Measurements from ENCODE around the gene ZC3HAV1.
"Not testable (repeated sequence)": the region's sequence is repeated elsewhere in the genome, so short reads cannot be mapped to it uniquely, and the experiment has no call there.

Gene ZC3HAV1

GRCh38 chr7:139105484-139105883 is 4.0 kb downstream of the ZC3HAV1 start:
- FAIRE-seq (no peak), DNase-seq (ENCODE audit: insufficient read length, low spot score) (no peak)
- TF ChIP-seq SPI1 (IDR thresholded peaks at IDR 0.05; ENCODE audit: low read depth, low read length) (no peak), TAF1 (IDR thresholded peaks at IDR 0.05; ENCODE audit: low read depth, low read length) (no peak), POU2F2 (IDR thresholded peaks at IDR 0.05; ENCODE audit: low read depth, low read length) (no peak), PAX5 (IDR thresholded peaks at IDR 0.05; ENCODE audit: insufficient read depth, low read length, severe bottlenecking) (no peak), POLR2AphosphoS5 (IDR thresholded peaks at IDR 0.05; ENCODE audit: low read depth, low read length) (no peak), POLR2A (IDR thresholded peaks at IDR 0.05; ENCODE audit: low read depth, low read length) (no peak)

GRCh38 chr7:139104091-139104450 is 5.4 kb downstream of the ZC3HAV1 start:
- FAIRE-seq (no peak), DNase-seq (ENCODE audit: insufficient read length, low spot score) (no peak)
- TF ChIP-seq SPI1 (IDR thresholded peaks at IDR 0.05; ENCODE audit: low read depth, low read length) (no peak), POLR2AphosphoS5 (IDR thresholded peaks at IDR 0.05; ENCODE audit: low read depth, low read length) (no peak), POU2F2 (IDR thresholded peaks at IDR 0.05; ENCODE audit: low read depth, low read length) (no peak), PAX5 (IDR thresholded peaks at IDR 0.05; ENCODE audit: insufficient read depth, low read length, severe bottlenecking) (no peak), TAF1 (IDR thresholded peaks at IDR 0.05; ENCODE audit: low read depth, low read length) (no peak), POLR2A (IDR thresholded peaks at IDR 0.05; ENCODE audit: low read depth, low read length) (no peak)

- FAIRE-seq, result no peak
- DNase-seq (ENCODE audit: insufficient read length, low spot score), result no peak
- TF ChIP-seq POU2F2 (IDR thresholded peaks at IDR 0.05; ENCODE audit: low read depth, low read length) (no peak), PAX5 (IDR thresholded peaks at IDR 0.05; ENCODE audit: insufficient read depth, low read length, severe bottlenecking) (no peak), POLR2AphosphoS5 (IDR thresholded peaks at IDR 0.05; ENCODE audit: low read depth, low read length) (no peak), SPI1 (IDR thresholded peaks at IDR 0.05; ENCODE audit: low read depth, low read length) (no peak), TAF1 (IDR thresholded peaks at IDR 0.05; ENCODE audit: low read depth, low read length) (no peak), POLR2A (IDR thresholded peaks at IDR 0.05; ENCODE audit: low read depth, low read length) (no peak)
Measured at GRCh38 chr7:139103057-139103815, 6.3 kb downstream of the ZC3HAV1 start.

GRCh38 chr7:139101637-139102158 is 7.8 kb downstream of the ZC3HAV1 start:
- not testable (repeated sequence) for FAIRE-seq; DNase-seq (ENCODE audit: insufficient read length, low spot score)

GRCh38 chr7:139099172-139099947 is 10.2 kb downstream of the ZC3HAV1 start:
- FAIRE-seq (no peak), DNase-seq (ENCODE audit: insufficient read length, low spot score) (no peak)
- TF ChIP-seq PAX5 (IDR thresholded peaks at IDR 0.05; ENCODE audit: insufficient read depth, low read length, severe bottlenecking) (no peak), TAF1 (IDR thresholded peaks at IDR 0.05; ENCODE audit: low read depth, low read length) (no peak), POU2F2 (IDR thresholded peaks at IDR 0.05; ENCODE audit: low read depth, low read length) (no peak), SPI1 (IDR thresholded peaks at IDR 0.05; ENCODE audit: low read depth, low read length) (no peak)

- FAIRE-seq, result peak; percentile 93
Measured at GRCh38 chr7:139095194-139095659, 14.3 kb downstream of the ZC3HAV1 start.

GRCh38 chr7:139094596-139094995 is 14.9 kb downstream of the ZC3HAV1 start:
- no peak for DNase-seq (ENCODE audit: insufficient read length, low spot score)
- TF ChIP-seq POLR2A (IDR thresholded peaks at IDR 0.05; ENCODE audit: low read depth, low read length) (no peak), POU2F2 (IDR thresholded peaks at IDR 0.05; ENCODE audit: low read depth, low read length) (no peak), POLR2AphosphoS5 (IDR thresholded peaks at IDR 0.05; ENCODE audit: low read depth, low read length) (no peak), TAF1 (IDR thresholded peaks at IDR 0.05; ENCODE audit: low read depth, low read length) (no peak), PAX5 (IDR thresholded peaks at IDR 0.05; ENCODE audit: insufficient read depth, low read length, severe bottlenecking) (no peak), SPI1 (IDR thresholded peaks at IDR 0.05; ENCODE audit: low read depth, low read length) (no peak)
- no peak for FAIRE-seq

More at GRCh38 chr7:139095194-139095659, 14.3 kb downstream of the ZC3HAV1 start:
- peak; percentile 71 for DNase-seq (ENCODE audit: insufficient read length, low spot score)
- TF ChIP-seq POLR2A (IDR thresholded peaks at IDR 0.05; ENCODE audit: low read depth, low read length) (peak; percentile 74), POLR2AphosphoS5 (IDR thresholded peaks at IDR 0.05; ENCODE audit: low read depth, low read length) (peak; percentile 25; the same call in 1 of the 2 replicates), PAX5 (IDR thresholded peaks at IDR 0.05; ENCODE audit: insufficient read depth, low read length, severe bottlenecking) (no peak), POU2F2 (IDR thresholded peaks at IDR 0.05; ENCODE audit: low read depth, low read length) (peak; percentile 50; the same call in 1 of the 2 replicates)

GRCh38 chr7:139094030-139094429 is 15.5 kb downstream of the ZC3HAV1 start:
- FAIRE-seq (no peak), DNase-seq (ENCODE audit: insufficient read length, low spot score) (no peak)
- no peak for TF ChIP-seq SPI1 (IDR thresholded peaks at IDR 0.05; ENCODE audit: low read depth, low read length)
- no peak for TF ChIP-seq TAF1 (IDR thresholded peaks at IDR 0.05; ENCODE audit: low read depth, low read length)
- TF ChIP-seq POLR2A (IDR thresholded peaks at IDR 0.05; ENCODE audit: low read depth, low read length), result no peak
- TF ChIP-seq POU2F2 (IDR thresholded peaks at IDR 0.05; ENCODE audit: low read depth, low read length), result no peak
- TF ChIP-seq POLR2AphosphoS5 (IDR thresholded peaks at IDR 0.05; ENCODE audit: low read depth, low read length), result no peak
- no peak for TF ChIP-seq PAX5 (IDR thresholded peaks at IDR 0.05; ENCODE audit: insufficient read depth, low read length, severe bottlenecking)

- DNase-seq (ENCODE audit: insufficient read length, low spot score); FAIRE-seq: not testable (repeated sequence)
Measured at GRCh38 chr7:139093512-139093911, 16.0 kb downstream of the ZC3HAV1 start.
